GM21576 (cell line): ENCODE data around the gene CHD5.
"Not testable (repeated sequence)": the region's sequence is repeated elsewhere in the genome, so short reads cannot be mapped to it uniquely, and the experiment has no call there.

Source experiments
- ATAC-seq: cut with Tn5 transposase; IDR thresholded peaks from one replicate; pipeline ENCODE4 v1.9.1; 2021; ENCODE audit warnings: mild to moderate bottlenecking, moderate library complexity; ENCODE audit not compliant: unreplicated experiment

The CHD5 gene

GRCh38 chr1:6070450-6070974 is 109.6 kb downstream of the CHD5 start:
- no peak for ATAC-seq

DNA sequence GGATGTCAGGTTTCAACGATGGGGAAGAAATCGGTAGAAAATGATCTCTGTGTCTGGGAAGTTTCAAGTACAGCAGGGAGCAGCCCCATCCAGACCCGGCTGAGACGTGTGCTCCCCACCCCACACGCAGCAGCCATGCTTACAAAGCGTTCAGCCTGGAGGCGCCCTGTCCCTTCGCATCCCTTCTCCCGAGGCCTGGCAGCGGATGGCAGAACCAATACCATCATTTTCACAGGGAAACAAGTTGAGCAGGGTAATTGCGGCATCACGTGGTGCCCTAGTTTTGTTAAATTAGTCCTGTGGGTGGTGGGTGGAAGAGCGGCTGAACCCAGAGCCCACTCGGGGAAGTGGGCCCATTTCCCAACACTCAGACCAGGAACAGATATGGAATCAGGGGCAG is 110.5 kb downstream of the CHD5 start:
- ATAC-seq: no peak

- no peak for ATAC-seq
These were observed 111.2 kb downstream of the CHD5 start for GRCh38 chr1:6068932-6069331.

DNA sequence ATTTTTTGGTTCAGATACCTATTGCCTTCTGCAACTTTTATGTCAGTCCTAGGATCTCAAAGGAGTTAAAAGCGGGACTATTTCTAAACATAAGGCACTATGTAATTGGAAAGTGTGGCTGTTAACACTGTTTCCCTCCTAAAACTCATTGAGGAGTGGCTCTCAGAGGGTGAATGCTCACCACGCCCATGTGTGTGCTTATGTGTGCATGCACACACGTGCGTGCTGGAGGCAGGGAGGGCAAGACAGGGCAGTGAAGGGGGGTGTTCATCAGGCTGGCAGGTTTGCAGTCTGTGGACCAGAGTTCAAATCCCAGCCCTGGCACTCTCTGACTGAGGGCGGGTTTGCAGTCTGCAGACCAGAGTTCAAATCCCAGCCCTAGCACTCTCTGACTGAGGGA is 112.0 kb downstream of the CHD5 start:
- no peak for ATAC-seq

DNA sequence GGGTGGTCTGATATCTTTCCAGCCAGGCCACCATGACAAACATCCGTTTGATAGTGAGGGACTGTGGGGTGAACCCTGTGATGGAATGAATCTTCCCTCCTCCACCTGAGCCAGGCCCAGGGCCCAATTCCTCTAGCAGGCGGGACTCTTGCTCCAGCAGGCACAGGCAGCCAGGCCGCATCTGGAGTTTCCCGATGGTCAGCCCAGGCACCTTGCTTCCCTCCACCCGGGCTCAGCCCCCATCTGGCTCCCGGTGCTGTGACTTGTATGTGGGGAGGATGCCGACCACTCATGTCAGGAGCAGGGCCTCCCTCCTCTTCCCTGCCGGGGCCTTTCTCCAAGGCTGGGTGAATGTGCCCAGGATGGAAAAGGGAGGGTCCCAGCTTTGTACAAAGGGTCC is 113.4 kb downstream of the CHD5 start:
- no peak for ATAC-seq

- no peak for ATAC-seq
These were observed 114.8 kb downstream of the CHD5 start for GRCh38 chr1:6065093-6065858.

DNA sequence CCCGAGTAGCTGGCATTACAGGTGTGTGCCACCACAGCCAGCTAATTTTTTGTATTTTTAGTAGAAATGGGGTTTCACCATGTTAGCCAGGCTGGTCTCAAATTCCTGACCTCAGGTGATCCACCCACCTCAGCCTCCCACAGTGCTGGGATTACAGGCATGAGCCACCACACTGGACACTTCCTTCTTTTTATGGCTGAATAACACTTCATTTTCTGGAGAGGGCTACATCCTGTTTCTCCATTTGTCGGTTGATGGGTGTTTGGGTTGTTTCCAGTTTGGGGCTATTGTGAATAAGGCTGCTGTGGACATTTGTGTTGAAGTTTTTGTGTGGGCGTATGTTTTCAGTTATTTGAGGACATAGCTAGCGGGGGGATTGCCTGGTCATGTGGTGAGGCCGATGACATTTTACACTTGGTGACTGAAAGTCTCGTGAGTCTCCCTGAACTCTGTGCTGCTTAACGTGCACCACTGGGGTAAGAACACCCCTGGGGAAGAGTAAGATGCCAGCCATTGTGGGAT is 116.5 kb downstream of the CHD5 start:
- ATAC-seq: not testable (repeated sequence)

DNA sequence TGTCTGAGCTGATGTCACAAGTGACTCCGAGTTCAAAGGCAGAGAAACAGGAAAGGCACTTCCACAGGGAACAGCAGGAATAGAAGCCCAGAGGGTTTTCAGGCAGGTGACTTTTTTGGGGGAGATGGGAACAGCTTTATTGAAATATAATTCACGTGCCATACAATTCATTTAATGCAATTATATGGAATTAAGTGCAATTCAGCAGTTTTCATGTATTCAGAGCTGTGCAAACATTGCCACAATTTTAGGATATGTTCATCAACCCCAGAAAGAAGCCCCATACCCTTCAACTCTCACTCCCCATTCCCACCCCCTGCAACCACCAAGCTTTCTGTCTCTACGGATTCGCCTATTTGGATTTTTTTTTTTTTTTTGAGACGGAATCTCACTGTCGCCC is 117.5 kb downstream of the CHD5 start:
- ATAC-seq: no peak

DNA sequence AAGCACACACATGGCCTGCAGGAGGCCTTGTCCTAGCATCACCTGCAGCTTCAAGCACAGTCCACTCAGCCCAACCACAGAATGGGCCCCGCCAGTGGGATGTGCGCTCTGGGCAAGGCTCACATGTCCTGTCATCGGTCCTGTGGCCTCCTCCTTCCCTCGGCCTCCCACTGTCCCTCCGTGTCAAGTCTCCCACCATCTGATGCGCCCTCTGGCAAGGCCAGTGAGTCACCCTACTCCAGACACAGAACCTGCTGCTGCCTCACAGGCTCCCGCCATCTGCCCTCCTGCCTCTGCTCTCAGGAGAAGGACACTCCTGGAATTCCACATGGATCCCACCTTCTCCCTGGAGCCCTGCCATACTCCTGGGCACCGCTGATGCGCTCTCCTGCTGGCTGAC is 120.3 kb downstream of the CHD5 start:
- no peak for ATAC-seq

DNA sequence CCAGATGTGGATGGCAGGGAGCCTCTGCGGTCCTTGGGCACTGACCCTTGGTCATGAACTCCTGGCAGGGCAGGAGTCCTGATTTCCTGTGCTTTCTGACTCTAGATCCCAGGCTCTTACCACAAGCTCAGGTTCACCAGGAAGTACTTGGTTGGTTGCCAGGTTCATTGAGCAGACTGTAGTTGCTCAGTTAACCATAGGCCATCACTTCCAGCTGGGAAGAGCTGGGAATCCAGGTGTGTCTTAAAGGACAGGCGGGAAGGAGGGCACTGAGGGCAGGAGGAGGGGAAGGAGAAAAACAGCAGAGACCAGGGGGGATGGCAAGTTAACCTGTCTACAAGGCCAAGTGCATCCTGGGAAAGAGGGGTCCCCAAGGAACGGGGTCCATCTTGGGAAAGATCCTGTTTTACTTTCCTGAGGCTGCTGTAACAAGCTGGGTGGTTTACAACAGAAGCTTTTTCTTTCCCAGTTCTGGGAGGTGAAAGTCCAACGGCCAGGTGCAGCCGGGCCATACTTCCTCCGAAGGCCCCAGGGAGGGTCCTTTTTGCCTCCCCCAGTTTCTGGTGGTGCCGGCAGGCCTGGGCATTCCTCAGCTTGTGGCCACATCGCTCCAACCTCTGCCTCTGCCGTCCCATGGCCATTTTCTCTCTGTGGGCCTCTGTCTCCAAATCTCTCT is 122.8 kb downstream of the CHD5 start:
- ATAC-seq: no peak

- ATAC-seq: no peak
These were observed 123.6 kb downstream of the CHD5 start for GRCh38 chr1:6056572-6056948.

GRCh38 chr1:6054596-6054995 is 125.5 kb downstream of the CHD5 start:
- ATAC-seq: no peak

DNA sequence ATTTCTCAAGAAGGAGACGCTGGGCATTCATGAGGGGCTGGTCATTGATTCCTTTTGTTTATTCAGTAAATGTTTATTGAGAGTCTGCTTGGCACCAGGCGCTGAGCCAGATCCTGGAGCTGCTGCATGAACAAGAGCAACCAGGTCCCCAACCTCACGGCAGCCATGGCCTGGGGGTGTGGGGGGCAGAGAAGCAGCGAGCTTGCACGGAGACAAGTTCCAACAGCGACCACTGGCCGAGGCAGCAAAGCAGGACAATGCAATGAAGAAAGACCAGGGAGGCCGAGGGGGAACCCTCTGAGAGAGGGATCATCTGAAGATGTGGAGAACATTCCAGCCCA is 126.9 kb downstream of the CHD5 start:
- ATAC-seq: no peak

DNA sequence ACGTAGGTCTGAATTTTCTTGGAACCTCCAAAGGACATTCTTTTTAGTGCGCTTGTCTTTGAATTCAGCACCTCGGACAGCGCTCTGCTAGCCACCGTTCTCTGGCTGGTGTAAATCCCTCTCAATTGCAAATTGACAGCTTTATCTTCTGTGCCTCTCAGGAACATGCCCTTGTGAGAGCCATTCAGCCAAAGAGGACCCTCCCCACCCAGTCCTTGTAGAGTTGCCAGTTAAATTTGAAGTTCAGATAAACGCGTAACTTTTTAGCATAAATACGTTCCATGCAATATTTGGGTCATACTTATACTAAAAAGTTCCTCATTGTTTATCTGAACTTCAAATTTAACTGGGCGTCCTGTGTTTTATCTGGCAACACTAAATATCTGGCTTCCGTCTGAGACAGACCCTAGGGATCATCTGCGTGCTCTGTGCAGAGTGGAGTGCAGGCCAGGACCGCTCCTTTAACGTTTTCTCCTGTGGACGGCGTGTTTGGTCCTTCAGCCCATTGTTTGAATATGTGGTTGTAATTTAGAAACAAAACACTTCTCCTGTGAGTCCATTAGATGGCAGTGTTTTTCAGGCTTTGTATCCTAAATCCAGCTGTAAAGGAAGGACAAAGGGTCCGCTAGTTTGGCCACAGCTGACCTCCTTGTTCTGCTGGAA is 127.4 kb downstream of the CHD5 start:
- no peak for ATAC-seq
